ENCODE results near the gene ANKK1.

GRCh38 chr11:113410414-113411135 lies 23.0 kb downstream of the ANKK1 start:
- TF ChIP-seq RXRA (IDR thresholded peaks at IDR 0.05) (no peak), RAD21 (IDR thresholded peaks at IDR 0.05) (no peak), REST (IDR thresholded peaks at IDR 0.05) (no peak), EGR1 (IDR thresholded peaks at IDR 0.05; ENCODE audit: low read depth in 2 of 2) (no peak), JUND (IDR thresholded peaks at IDR 0.05) (no peak), TAF1 (conservative IDR thresholded peaks at IDR 0.05) (no peak), FOXA2 (IDR thresholded peaks at IDR 0.05) (no peak), GABPA (IDR thresholded peaks at IDR 0.05 in 1 of 2, conservative IDR thresholded peaks at IDR 0.05 in 1 of 2) (no peak), SP1 (IDR thresholded peaks at IDR 0.05) (no peak), HNF4A (conservative IDR thresholded peaks at IDR 0.05) (no peak)
- TF ChIP-seq, protein P1, sequence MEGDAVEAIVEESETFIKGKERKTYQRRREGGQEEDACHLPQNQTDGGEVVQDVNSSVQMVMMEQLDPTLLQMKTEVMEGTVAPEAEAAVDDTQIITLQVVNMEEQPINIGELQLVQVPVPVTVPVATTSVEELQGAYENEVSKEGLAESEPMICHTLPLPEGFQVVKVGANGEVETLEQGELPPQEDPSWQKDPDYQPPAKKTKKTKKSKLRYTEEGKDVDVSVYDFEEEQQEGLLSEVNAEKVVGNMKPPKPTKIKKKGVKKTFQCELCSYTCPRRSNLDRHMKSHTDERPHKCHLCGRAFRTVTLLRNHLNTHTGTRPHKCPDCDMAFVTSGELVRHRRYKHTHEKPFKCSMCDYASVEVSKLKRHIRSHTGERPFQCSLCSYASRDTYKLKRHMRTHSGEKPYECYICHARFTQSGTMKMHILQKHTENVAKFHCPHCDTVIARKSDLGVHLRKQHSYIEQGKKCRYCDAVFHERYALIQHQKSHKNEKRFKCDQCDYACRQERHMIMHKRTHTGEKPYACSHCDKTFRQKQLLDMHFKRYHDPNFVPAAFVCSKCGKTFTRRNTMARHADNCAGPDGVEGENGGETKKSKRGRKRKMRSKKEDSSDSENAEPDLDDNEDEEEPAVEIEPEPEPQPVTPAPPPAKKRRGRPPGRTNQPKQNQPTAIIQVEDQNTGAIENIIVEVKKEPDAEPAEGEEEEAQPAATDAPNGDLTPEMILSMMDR (IDR thresholded peaks at IDR 0.05; ENCODE audit: low read depth, low read length, missing input control): no peak
- TF ChIP-seq, protein P2, sequence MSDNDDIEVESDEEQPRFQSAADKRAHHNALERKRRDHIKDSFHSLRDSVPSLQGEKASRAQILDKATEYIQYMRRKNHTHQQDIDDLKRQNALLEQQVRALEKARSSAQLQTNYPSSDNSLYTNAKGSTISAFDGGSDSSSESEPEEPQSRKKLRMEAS (IDR thresholded peaks at IDR 0.05): no peak

Measured in liver (tissue), 3 donors.